GM19238 (cell line): ENCODE results near the gene SERPINA5.
"Not testable (repeated sequence)": the region's sequence is repeated elsewhere in the genome, so short reads cannot be mapped to it uniquely, and the experiment has no call there.

Experiments used
- DNase-seq: peaks from one replicate; pipeline ENCODE4 v3.0.0; 2011; ENCODE audit warnings: low spot score; ENCODE audit not compliant: insufficient read length

The SERPINA5 gene

GRCh38 chr14:94621358-94622134 lies 40.3 kb downstream of the SERPINA5 start:
- no peak for DNase-seq

- no peak for DNase-seq
Measured at GRCh38 chr14:94622653-94623421, 41.6 kb downstream of the SERPINA5 start.

GRCh38 chr14:94623422-94623809 lies 42.2 kb downstream of the SERPINA5 start:
- DNase-seq, result no peak

GRCh38 chr14:94623856-94624499 lies 42.8 kb downstream of the SERPINA5 start:
- no peak for DNase-seq

- DNase-seq, result no peak
Measured at GRCh38 chr14:94624537-94625352, 43.5 kb downstream of the SERPINA5 start.

- no peak for DNase-seq
Measured at GRCh38 chr14:94625353-94625635, 44.1 kb downstream of the SERPINA5 start.

- DNase-seq, result no peak
Measured at GRCh38 chr14:94628578-94628977, 47.4 kb downstream of the SERPINA5 start.

GRCh38 chr14:94630396-94630795 lies 49.2 kb downstream of the SERPINA5 start:
- DNase-seq, result no peak

GRCh38 chr14:94631050-94631449 lies 49.8 kb downstream of the SERPINA5 start:
- no peak for DNase-seq

- DNase-seq, result no peak
Measured at GRCh38 chr14:94631536-94632304, 50.5 kb downstream of the SERPINA5 start.

GRCh38 chr14:94632305-94632590 lies 51.0 kb downstream of the SERPINA5 start:
- no peak for DNase-seq

- DNase-seq, result no peak
Measured at GRCh38 chr14:94633121-94633520, 51.9 kb downstream of the SERPINA5 start.

GRCh38 chr14:94635154-94635553 lies 53.9 kb downstream of the SERPINA5 start:
- no peak for DNase-seq

GRCh38 chr14:94636744-94637412 lies 55.7 kb downstream of the SERPINA5 start:
- DNase-seq, result no peak

- DNase-seq, result not testable (repeated sequence)
Measured at GRCh38 chr14:94637814-94638213, 56.6 kb downstream of the SERPINA5 start.

GRCh38 chr14:94638339-94638738 lies 57.1 kb downstream of the SERPINA5 start:
- no peak for DNase-seq

- DNase-seq, result no peak
Measured at GRCh38 chr14:94638961-94639817, 58.0 kb downstream of the SERPINA5 start.

- no peak for DNase-seq
Measured at GRCh38 chr14:94640721-94641631, 59.8 kb downstream of the SERPINA5 start.

GRCh38 chr14:94641632-94641955 lies 60.4 kb downstream of the SERPINA5 start:
- no peak for DNase-seq
